PC-9 (cell line): ENCODE results near the gene LEPROT.

Experiments used
- CTCF ChIP-seq: fragments of 200-600 bp; sonication (generic); conservative IDR thresholded peaks from 2 replicates; pipeline ENCODE4 v1.6.1; 2017; ENCODE audit warnings: mixed run types, antibody characterized with exemption, mild to moderate bottlenecking, moderate library complexity
- EZH2 ChIP-seq: fragments of 200-600 bp; sonication (generic); IDR thresholded peaks from 2 replicates; pipeline ENCODE4 v1.8.0; 2017; ENCODE audit warnings: antibody characterized with exemption, low read depth

GRCh38 chr1:65377496-65378246 lies 42.8 kb upstream of the LEPROT start:
- TF ChIP-seq CTCF: no peak
- no peak for TF ChIP-seq EZH2
